Thyroid gland (tissue), 4 donors: ENCODE results near the gene TAS1R3. TPM values are rescaled to one million over a fixed set of nuclear protein-coding genes. Genes with fewer than 3 reads are reported as not detected.

Experiments used
- DNase-seq, 2 donors: peaks; one replicate each; pipeline ENCODE4 v3.0.0-alpha.2; 2019
- H3K27ac ChIP-seq, 3 donors: fragments of 200-600 bp; sonication (generic); 1 replicate in 2 of 3; 2 replicates in 1 of 3; pipeline ENCODE4 v1.5.1; 2016 to 2019; ENCODE audit warnings: mild to moderate bottlenecking in 1 of 3, moderate library complexity in 1 of 3
- H3K27me3 ChIP-seq: fragments of 200-600 bp; sonication (generic); one replicate; pipeline ENCODE4 v1.5.1; 2019
- H3K36me3 ChIP-seq, 2 donors: fragments of 200-600 bp; sonication (generic); one replicate each; pipeline ENCODE4 v1.5.1; 2016 to 2019
- H3K4me1 ChIP-seq, 2 donors: fragments of 200-600 bp; sonication (generic); one replicate each; pipeline ENCODE4 v1.5.1; 2017 to 2019
- H3K4me3 ChIP-seq, 3 donors: fragments of 200-600 bp; sonication (generic); replicated peaks in 1 of 3; 1 replicate in 2 of 3; 2 replicates in 1 of 3; pipeline ENCODE4 v1.5.1; 2016; ENCODE audit warnings: mild to moderate bottlenecking in 1 of 3
- H3K9me3 ChIP-seq: fragments of 200-600 bp; sonication (generic); one replicate; pipeline ENCODE4 v1.5.1; 2017
- POLR2A ChIP-seq, 2 donors: fragments of 450-650 bp; IDR thresholded peaks; one replicate each; pipeline ENCODE4 v1.6.1; 2017; ENCODE audit warnings: antibody characterized with exemption in 2 of 2, mild to moderate bottlenecking in 2 of 2, moderate library complexity in 1 of 2
- WGBS, 2 donors: methylation state at CpG; one replicate each; pipeline ENCODE4 v1.1.5; 2017; 5-methylcytosine and 5-hydroxymethylcytosine counted together
- intact Hi-C: fragments of 100-400 bp; cut with DNase I; formaldehyde crosslinking; loops from one replicate; pipeline ENCODE4 v1.15.1; 2023
- total RNA-seq, 4 donors: library from RNA; depleted of rRNA; stranded (reverse); fragments of >200 nt; gene quantifications; one replicate each; pipeline ENCODE4 v1.2.3, GENCODE V29; 2016
- TF ChIP-seq, protein P1 (sequence below), 6 experiments: fragments of 200-600 bp in 3 of 6; fragments of 450-650 bp in 3 of 6; sonication (generic) in 3 of 6; IDR thresholded peaks; one replicate each; pipeline ENCODE4 v1.5.1; 2016 to 2019; ENCODE audit warnings: antibody characterized with exemption in 6 of 6, mild to moderate bottlenecking in 2 of 6, inconsistent platforms in 1 of 6, moderate library complexity in 1 of 6

TAS1R3 gene
- total RNA-seq, 4 donors from 2014 or later = 0.11 to 1.4 (median 0.68) TPM

DNA sequence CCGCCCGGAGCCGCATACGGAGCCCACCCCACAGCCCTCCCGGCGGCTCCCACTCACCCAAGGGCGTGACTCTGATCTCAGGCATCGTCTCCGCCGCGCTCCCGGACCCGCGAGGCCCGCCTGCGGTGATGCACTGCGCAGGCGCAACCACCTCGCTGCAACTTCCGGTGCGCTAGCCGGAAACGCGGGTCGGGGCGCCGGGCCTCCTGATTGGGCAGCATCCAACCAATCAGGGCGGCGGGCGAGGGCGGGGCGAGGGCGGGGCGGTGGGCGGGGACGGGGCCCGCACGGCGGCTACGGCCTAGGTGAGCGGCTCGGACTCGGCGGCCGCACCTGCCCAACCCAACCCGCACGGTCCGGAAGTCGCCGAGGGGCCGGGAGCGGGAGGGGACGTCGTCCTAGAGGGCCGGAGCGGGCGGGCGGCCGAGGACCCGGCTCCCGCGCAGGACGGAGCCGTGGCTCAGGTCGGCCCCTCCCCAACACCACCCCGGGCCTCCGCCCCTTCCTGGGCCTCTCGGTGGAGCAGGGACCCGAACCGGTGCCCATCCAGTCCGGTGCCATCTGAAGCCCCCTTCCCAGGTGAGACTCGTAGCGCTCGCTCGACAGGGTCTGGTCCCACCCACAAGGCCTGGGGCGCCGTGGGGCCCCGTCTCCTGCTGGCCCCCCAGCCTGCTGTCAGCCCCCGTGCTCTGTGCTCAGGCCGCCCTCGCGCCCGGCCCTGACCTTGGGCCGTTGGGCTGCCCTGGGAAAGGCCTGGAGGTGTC lies 6.4 kb upstream of the TAS1R3 start, which contains the start of the genes CPTP and INTS11:
Gene CPTP (plus strand): TSS at position 279 of the 764 bp plus-strand sequence. CDS start 2,109 bp downstream, outside the sequence.
Gene INTS11 (minus strand): TSS at position 137 of the 764 bp plus-strand sequence. CDS start 52 bp downstream, at position 85.
- H3K4me3 ChIP-seq = peak within 1 kb of the TSS; percentile 71 to 98 (median 79)
- no peaks in the 10 kb centered on the region for H3K9me3 ChIP-seq
- DNase-seq = peak; percentile 90 to 95
- peak within 1 kb of the TSS; percentile 73 to 79 (median 76) for H3K27ac ChIP-seq
- peak in 1 of 2 donors; percentile 70 for TF ChIP-seq POLR2A (IDR thresholded peaks at IDR 0.05)
- TF ChIP-seq, protein P1, sequence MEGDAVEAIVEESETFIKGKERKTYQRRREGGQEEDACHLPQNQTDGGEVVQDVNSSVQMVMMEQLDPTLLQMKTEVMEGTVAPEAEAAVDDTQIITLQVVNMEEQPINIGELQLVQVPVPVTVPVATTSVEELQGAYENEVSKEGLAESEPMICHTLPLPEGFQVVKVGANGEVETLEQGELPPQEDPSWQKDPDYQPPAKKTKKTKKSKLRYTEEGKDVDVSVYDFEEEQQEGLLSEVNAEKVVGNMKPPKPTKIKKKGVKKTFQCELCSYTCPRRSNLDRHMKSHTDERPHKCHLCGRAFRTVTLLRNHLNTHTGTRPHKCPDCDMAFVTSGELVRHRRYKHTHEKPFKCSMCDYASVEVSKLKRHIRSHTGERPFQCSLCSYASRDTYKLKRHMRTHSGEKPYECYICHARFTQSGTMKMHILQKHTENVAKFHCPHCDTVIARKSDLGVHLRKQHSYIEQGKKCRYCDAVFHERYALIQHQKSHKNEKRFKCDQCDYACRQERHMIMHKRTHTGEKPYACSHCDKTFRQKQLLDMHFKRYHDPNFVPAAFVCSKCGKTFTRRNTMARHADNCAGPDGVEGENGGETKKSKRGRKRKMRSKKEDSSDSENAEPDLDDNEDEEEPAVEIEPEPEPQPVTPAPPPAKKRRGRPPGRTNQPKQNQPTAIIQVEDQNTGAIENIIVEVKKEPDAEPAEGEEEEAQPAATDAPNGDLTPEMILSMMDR (IDR thresholded peaks at IDR 0.05) = no peak
- intact Hi-C loops = loop anchor here (10.0 kb wide), 1 partner anchor 50 kb away; the partner anchor contains the start of gene UBE2J2
- H3K27me3 ChIP-seq = no peaks in the 10 kb centered on the region
- 0% methylated on average over 1 of the region's 84 CpGs; no CpG with 5 or more reads in 1 of the 2 donors for WGBS, 2 donors
- H3K36me3 ChIP-seq = peaks cover 8 to 12% of the 10 kb centered on the region in 2 donors
- peaks cover 12 to 35% of the 10 kb centered on the region in 2 donors for H3K4me1 ChIP-seq

DNA sequence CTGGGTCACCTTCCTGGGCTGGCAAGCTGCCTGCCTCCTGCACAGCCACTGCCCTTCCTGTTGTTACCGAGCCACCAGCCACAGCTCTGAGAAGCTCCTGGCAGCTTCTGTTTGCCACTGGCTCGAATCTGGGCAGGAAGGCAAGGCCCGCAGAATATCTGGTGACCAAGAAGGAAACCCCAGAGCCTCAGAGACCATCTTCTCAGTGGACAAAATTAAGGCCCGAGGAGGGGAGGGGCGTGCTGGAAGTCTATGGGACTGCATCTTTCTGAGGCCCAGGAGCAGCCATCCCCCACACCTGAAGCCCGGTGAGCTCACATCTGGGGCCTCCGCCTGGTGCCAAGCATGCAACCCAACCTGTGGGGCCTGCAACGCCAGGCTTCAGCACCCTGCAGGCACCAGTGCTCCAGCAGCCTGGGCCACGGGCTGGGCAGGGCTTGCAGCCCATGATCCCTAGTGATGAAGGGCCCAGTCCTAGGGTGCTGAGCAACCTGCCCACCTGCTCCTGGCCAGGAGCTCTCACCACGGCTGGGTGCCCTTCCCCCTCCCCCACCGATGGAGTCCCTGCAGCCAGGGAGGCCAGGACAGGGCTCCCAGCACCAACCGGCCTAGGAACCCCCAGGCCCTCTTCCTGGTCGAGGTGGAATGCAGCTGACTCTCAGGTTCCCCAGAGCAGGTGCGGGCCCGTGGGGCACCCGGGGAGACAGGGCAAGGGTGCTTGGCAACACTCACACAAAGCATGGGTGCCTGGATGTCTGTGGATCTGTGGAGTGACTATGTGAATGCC lies 5.6 kb upstream of the TAS1R3 start:
- H3K27ac ChIP-seq = peak overlapping the region; percentile 73 to 79 (median 76)
- peaks cover 12 to 36% of the 10 kb centered on the region in 2 donors for H3K4me1 ChIP-seq
- WGBS, 2 donors = 28 to 46% methylated on average over 8 to 11 of the region's 16 CpGs
- H3K36me3 ChIP-seq = peaks cover 6 to 12% of the 10 kb centered on the region in 2 donors
- H3K27me3 ChIP-seq = no peaks in the 10 kb centered on the region
- H3K9me3 ChIP-seq = no peaks in the 10 kb centered on the region
- peak overlapping the region; percentile 4 to 98 (median 69) for H3K4me3 ChIP-seq
- no peak for TF ChIP-seq POLR2A (IDR thresholded peaks at IDR 0.05)
- TF ChIP-seq, protein P1 (IDR thresholded peaks at IDR 0.05) = no peak
- peak; percentile 55 to 60 for DNase-seq
- intact Hi-C loops = loop anchor here (2.0 to 10.0 kb wide), 2 partner anchors 21 to 51 kb away; partner anchors contain the start of gene UBE2J2

DNA sequence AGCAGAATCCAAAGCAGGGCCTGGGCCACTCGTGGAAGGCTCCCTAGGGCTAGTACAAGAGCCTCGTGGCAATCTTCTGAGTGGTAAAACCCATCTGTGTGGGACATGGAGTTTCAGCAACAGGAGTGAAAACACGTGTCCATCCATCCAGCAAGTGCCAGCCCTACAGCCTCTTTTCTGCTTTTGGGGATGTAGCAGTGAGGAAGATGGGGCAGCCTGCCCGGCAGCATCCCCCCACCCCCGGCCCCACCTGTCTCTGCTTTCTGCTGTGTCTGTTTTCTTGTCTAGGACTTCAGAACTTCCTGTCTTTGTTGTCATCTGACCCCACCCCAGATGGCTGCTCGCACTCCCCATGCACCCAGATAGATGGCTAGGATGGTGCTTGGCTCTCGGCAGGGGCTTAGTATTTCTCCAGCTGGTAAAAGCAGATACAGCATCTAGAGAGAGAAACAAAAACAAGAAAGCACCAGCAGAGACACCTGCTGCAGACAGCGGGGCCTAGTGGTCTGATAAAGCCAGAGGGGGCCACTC lies 4.9 kb upstream of the TAS1R3 start:
- Histone ChIP-seq H3K9me3 (no peaks in the 10 kb centered on the region), H3K27me3 (no peaks in the 10 kb centered on the region), H3K36me3 (peaks cover 6 to 12% of the 10 kb centered on the region in 2 donors), H3K4me3 (peak overlapping the region in 1 of 3 donors; percentile 98), H3K4me1 (peaks cover 12 to 41% of the 10 kb centered on the region in 2 donors), H3K27ac (peak overlapping the region in 1 of 3 donors; percentile 76)
- DNase-seq = no peak
- WGBS, 2 donors = 56 to 67% methylated on average over 8 of the region's 8 CpGs
- TF ChIP-seq POLR2A (IDR thresholded peaks at IDR 0.05) = no peak
- TF ChIP-seq, protein P1 (IDR thresholded peaks at IDR 0.05) = no peak
- intact Hi-C loops = loop anchor here (2.0 to 10.0 kb wide), 2 partner anchors 21 to 51 kb away; partner anchors contain the start of gene UBE2J2

DNA sequence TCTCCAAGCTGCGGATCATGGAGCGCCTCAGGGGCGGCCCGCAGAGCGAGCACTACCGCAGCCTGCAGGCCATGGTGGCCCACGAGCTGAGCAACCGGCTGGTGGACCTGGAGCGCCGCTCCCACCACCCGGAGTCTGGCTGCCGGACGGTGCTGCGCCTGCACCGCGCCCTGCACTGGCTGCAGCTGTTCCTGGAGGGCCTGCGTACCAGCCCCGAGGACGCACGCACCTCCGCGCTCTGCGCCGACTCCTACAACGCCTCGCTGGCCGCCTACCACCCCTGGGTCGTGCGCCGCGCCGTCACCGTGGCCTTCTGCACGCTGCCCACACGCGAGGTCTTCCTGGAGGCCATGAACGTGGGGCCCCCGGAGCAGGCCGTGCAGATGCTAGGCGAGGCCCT lies 3.8 kb upstream of the TAS1R3 start:
- Histone ChIP-seq H3K4me3 (no peak overlapping the region), H3K27ac (no peak overlapping the region), H3K4me1 (peaks cover 12 to 36% of the 10 kb centered on the region in 2 donors), H3K27me3 (no peaks in the 10 kb centered on the region), H3K36me3 (peaks cover 6 to 12% of the 10 kb centered on the region in 2 donors), H3K9me3 (no peaks in the 10 kb centered on the region)
- no peak for DNase-seq
- WGBS, 2 donors = 90 to 98% methylated on average over 18 to 20 of the region's 40 CpGs
- TF ChIP-seq, protein P1 (IDR thresholded peaks at IDR 0.05) = no peak
- no peak for TF ChIP-seq POLR2A (IDR thresholded peaks at IDR 0.05)
- intact Hi-C loops = loop anchor here (2.0 to 10.0 kb wide), 2 partner anchors 20 to 52 kb away; partner anchors contain the start of gene UBE2J2
